ENCODE data around the gene PLK5. TPM values are rescaled to one million over a fixed set of nuclear protein-coding genes. Genes with fewer than 3 reads are reported as not detected.

Gene PLK5
- total and polyA plus RNA-seq, 2 donors (not counting 1 experiment from before 2014, with no cell fraction given), result not detected

GRCh38 chr19:1560286-1560882 lies 36.5 kb downstream of the PLK5 start:
- Histone ChIP-seq H3K36me3 (replicated peaks in 1 of 2; ENCODE audit: control extremely low read depth in 1 of 2, control insufficient read depth in 1 of 2, extremely low read depth in 1 of 2, insufficient read depth in 2 of 2, low read length in 1 of 2) (no peaks in the 10 kb centered on the region), H3K4me3 (ENCODE audit: control extremely low read depth in 1 of 5, extremely low read depth in 1 of 5, insufficient read depth in 1 of 5, low read depth in 2 of 5, low read length in 4 of 5) (no peak overlapping the region), H3K4me1 (ENCODE audit: control insufficient read depth in 2 of 2, insufficient read depth in 2 of 2, low read length in 2 of 2) (no peaks in the 10 kb centered on the region), H3K27ac (ENCODE audit: low read length in 2 of 2) (no peak overlapping the region), H4K20me1 (ENCODE audit: control insufficient read depth, insufficient read depth, low read length, poor library complexity, severe bottlenecking) (no peaks in the 10 kb centered on the region), H3K9ac (ENCODE audit: low read length) (no peak overlapping the region), H3K9me3 (ENCODE audit: control extremely low read depth in 1 of 3, control insufficient read depth in 2 of 3, insufficient read depth in 1 of 3, low read length in 2 of 3) (no peaks in the 10 kb centered on the region), H2AFZ (ENCODE audit: insufficient read depth, low read depth, low read length, poor library complexity, severe bottlenecking) (no peak overlapping the region), H3K4me2 (replicated peaks; ENCODE audit: low read depth, low read length, poor library complexity, severe bottlenecking) (no peak overlapping the region), H3K79me2 (ENCODE audit: control insufficient read depth, insufficient read depth, low read length) (no peaks in the 10 kb centered on the region), H3K27me3 (replicated peaks in 1 of 4; ENCODE audit: control extremely low read depth in 1 of 4, control insufficient read depth in 3 of 4, insufficient read depth in 4 of 4, low read length in 3 of 4) (no peaks in the 10 kb centered on the region)
- ChIA-PET POLR2A (no interaction called here), CTCF (no interaction called here)
- ATAC-seq (ENCODE audit: low read depth), result no peak
- no peak overlapping the region for H3K4me3 Mint-ChIP-seq
- WGBS (ENCODE audit: insufficient coverage), result 52% methylated on average over 23 of the region's 25 CpGs
- no peaks in the 10 kb centered on the region for H3K4me1 Mint-ChIP-seq
- no peaks in the 10 kb centered on the region for H3K27me3 Mint-ChIP-seq
- TF ChIP-seq EZH2 (IDR thresholded peaks at IDR 0.05; ENCODE audit: borderline replicate concordance, insufficient read depth, low read depth, low read length, poor library complexity, severe bottlenecking), result no peak
- no peak for TF ChIP-seq CTCF (IDR thresholded peaks at IDR 0.05)
- H3K9me3 Mint-ChIP-seq (ENCODE audit: insufficient read depth), result no peaks in the 10 kb centered on the region
- intact Hi-C loops (cut with micrococcal nuclease), result no loop called here
- H3K27ac Mint-ChIP-seq, result no peak overlapping the region
- no peak for DNase-seq

DNA sequence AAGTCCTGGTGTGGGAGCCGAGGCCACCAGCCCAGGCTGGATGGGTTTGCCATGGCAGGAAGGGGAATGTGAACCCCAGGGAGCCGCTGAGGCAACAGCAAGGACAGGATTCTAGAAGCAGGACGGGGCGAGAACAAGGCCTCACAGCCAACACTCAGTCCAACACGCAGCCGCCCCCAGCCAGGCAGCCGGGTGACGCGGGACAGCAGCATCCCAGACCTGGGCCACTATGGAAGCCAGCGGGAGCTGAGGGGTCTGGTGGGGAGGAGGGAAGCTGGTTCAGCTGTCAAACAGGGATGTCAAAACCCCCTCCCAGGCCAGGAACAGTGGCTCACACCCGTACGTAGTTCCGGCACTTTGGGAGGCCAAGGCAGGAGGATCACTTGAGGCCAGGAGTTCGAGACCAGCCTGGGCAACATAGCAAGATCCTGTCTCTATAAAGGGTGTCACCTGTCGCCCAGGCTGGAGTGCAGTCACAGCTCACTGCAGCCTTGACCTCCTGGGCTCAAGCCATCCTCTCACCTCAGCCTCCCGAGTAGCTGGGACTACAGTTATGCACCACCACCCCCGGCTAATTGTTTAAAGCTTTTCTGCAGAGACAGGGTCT lies 37.5 kb downstream of the PLK5 start:
- TF ChIP-seq EZH2 (IDR thresholded peaks at IDR 0.05; ENCODE audit: borderline replicate concordance, insufficient read depth, low read depth, low read length, poor library complexity, severe bottlenecking) (no peak), CTCF (IDR thresholded peaks at IDR 0.05) (no peak)
- H3K4me3 ChIP-seq (ENCODE audit: control extremely low read depth in 1 of 5, extremely low read depth in 1 of 5, insufficient read depth in 1 of 5, low read depth in 2 of 5, low read length in 4 of 5), result no peak overlapping the region
- Mint-ChIP-seq H3K27me3 (no peaks in the 10 kb centered on the region), H3K4me1 (no peaks in the 10 kb centered on the region), H3K4me3 (no peak overlapping the region), H3K9me3 (ENCODE audit: insufficient read depth) (no peaks in the 10 kb centered on the region), H3K27ac (no peak overlapping the region)
- H3K36me3 ChIP-seq (replicated peaks in 1 of 2; ENCODE audit: control extremely low read depth in 1 of 2, control insufficient read depth in 1 of 2, extremely low read depth in 1 of 2, insufficient read depth in 2 of 2, low read length in 1 of 2), result no peaks in the 10 kb centered on the region
- peaks cover 0 to 7% (median 0%) of the 10 kb centered on the region in 4 experiments for H3K27me3 ChIP-seq (replicated peaks in 1 of 4; ENCODE audit: control extremely low read depth in 1 of 4, control insufficient read depth in 3 of 4, insufficient read depth in 4 of 4, low read length in 3 of 4)
- H3K4me1 ChIP-seq (ENCODE audit: control insufficient read depth in 2 of 2, insufficient read depth in 2 of 2, low read length in 2 of 2), result no peaks in the 10 kb centered on the region
- no peak overlapping the region for H3K27ac ChIP-seq (ENCODE audit: low read length in 2 of 2)
- H3K79me2 ChIP-seq (ENCODE audit: control insufficient read depth, insufficient read depth, low read length), result no peaks in the 10 kb centered on the region
- ATAC-seq (ENCODE audit: low read depth) (no peak), DNase-seq (no peak)
- H3K9me3 ChIP-seq (ENCODE audit: control extremely low read depth in 1 of 3, control insufficient read depth in 2 of 3, insufficient read depth in 1 of 3, low read length in 2 of 3), result no peaks in the 10 kb centered on the region
- H2AFZ ChIP-seq (ENCODE audit: insufficient read depth, low read depth, low read length, poor library complexity, severe bottlenecking), result no peak overlapping the region
- no peak overlapping the region for H3K9ac ChIP-seq (ENCODE audit: low read length)
- no peak overlapping the region for H3K4me2 ChIP-seq (replicated peaks; ENCODE audit: low read depth, low read length, poor library complexity, severe bottlenecking)
- intact Hi-C loops (cut with micrococcal nuclease), result no loop called here
- no peaks in the 10 kb centered on the region for H4K20me1 ChIP-seq (ENCODE audit: control insufficient read depth, insufficient read depth, low read length, poor library complexity, severe bottlenecking)
- WGBS (ENCODE audit: insufficient coverage), result 88% methylated on average over 8 of the region's 17 CpGs
- CTCF ChIA-PET, result no interaction called here
- POLR2A ChIA-PET, result no interaction called here
